HG02642 (cell line): ENCODE measurements around the gene SKA2.
"Not testable (repeated sequence)": the region's sequence is repeated elsewhere in the genome, so short reads cannot be mapped to it uniquely, and the experiment has no call there.

Experiments used
- ATAC-seq: cut with Tn5 transposase; IDR thresholded peaks from one replicate; pipeline ENCODE4 v1.9.1; 2021; ENCODE audit warnings: mild to moderate bottlenecking; ENCODE audit not compliant: unreplicated experiment, poor library complexity

The SKA2 gene, protein sequence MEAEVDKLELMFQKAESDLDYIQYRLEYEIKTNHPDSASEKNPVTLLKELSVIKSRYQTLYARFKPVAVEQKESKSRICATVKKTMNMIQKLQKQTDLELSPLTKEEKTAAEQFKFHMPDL

DNA sequence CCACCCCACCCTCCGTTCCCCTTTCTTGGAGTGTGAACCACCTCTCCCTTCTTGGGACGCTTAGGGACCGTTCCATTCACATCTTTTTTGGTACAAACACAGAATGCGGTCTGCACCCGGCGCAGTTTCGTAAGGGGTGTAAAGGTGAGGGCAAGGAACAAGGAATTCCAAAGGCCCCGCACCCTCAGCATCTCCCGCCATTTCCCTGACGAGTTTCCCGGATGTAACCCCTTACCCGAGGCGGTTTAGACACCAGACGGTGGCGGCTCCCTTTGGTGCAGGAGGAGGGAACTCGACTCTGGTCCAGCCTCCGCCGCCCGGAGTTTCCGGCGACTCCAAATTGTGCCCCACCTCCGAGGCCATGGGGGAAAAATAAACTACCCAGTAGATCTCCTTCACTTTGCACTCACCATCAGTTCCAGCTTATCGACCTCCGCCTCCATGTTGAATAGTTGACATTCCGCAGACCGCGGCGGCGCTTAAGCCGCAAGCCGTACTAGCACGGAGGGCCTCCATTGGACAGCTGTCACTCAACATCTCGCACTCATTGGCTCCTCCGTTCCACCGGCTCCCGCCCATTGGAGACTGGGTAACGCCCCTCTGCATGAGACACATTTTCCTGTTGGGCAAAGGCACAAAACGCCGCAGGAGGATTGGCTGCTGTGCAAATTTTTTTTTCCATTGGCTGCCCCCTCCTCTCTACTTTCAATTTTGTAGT is at the start of gene SKA2:
Gene SKA2 (minus strand): TSS at position 466 of the 718 bp plus-strand sequence. CDS start 23 bp downstream, at position 443.
- peak; percentile 88 for ATAC-seq

DNA sequence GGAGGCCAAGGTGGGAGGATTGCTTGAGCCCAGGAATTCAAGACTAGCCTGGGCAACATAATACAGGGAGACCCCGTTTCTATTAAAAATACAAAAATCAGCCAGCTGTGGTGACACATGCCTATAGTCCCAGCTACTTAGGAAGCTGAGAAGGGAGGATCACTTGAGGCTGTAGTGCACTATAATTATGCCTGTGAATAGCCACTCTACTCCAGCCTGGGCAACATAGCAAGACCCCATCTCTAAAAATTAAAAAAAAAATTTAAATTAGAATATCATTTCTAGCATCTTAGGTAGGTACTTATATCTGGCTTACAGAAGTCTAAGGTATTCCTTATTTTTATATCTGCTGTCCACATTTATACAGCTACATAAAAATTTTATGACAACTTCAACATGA is 47.3 kb upstream of the SKA2 start:
- no peak for ATAC-seq

DNA sequence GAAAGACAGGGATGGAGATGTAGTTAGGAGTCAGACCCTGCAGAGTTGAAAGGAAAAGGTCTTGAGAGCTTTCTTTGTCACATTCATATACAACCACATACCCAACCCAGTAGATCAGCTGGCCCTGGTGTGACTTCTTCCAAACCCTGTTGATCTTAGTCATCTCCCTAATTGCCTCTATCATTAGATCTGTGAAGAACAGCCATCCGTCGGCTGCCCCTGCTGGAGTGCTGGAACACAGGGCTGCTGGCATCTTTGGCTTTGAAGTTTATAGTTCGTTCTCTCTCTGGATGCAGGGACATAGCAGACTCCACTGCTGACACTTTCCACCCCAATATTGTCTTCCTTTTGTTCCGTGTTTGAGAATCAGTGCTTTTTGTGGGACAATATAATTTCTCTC is 44.4 kb upstream of the SKA2 start:
- ATAC-seq, result no peak

DNA sequence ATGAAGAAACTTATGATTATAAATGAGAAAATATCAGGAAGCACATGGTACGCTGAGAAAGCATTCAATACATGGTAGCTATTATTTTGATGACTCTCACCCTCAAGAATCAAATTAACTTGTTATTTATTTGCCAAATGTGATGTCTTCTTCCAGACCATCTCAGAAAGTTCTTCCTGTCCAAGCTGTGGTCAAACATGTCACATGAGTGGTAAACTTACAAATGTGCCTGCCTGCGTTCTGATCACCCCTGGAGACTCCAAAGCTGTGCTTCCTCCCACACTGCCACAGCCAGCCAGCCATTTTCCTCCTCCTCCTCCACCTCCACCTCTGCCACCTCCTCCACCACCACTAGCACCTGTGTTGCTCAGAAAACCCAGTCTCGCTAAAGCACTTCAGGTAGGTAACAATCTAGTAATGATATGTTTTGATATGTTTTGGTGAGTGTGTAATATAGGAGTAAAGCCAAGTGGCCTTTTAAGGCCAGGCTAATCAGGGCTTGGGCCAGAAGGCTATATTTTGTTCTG is 38.4 kb upstream of the SKA2 start:
- no peak for ATAC-seq

DNA sequence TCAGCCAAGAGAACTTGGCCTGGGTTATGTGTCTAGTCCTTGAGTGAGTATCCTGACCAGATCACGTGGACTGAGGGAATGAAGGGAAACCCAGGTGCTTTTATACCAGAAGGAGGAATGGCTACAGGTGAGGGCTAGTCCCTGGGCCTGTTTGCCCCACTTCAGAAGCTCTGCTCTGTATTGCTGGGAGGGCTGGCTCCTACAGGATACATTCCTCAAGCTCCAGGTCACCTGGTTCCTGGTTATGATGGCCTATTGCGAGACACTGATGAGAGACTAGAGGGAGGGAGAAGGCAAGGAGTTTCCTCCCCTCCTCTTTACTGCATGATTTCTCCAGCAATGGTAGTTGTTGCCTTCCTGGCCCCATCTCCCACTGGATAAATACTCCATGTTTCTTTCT is 35.8 kb upstream of the SKA2 start:
- no peak for ATAC-seq

DNA sequence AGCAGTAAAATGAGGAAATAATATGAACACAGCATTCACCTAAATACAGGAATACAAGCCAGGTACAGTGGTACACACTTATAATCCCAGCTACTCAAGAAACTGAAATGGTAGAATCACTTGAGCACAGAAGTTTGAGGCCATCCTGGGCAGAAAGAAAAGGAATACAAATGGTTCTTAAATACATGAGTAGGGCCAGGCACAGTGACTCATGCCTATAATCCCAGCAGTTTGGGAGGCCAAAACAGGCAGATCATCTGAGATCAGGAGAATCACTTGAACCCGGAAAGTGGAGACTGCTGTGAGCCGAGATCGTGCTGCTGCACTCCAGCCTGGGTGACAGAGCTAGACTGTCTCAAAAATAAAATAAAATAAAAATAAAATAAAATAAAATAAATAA is 31.9 kb upstream of the SKA2 start:
- no peak for ATAC-seq

DNA sequence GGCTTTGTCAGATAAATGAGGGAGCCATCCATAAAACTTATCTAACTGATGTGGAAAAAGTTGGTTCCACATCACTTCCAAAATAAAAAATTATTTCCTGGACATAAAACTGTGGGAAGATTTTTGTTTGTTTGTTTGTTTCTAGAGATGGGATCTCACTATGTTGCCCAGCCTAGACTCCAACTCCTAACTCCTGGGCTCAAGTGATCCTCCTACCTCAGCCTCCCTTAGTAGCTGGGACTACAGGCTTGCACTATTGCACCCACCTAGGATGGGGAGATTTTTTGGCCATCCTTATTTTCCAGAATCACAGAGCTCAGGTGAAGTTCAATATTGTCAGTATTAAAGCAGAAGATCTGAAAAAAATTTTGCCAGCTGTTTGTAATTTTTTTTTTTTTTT is 31.0 kb upstream of the SKA2 start:
- no peak for ATAC-seq

DNA sequence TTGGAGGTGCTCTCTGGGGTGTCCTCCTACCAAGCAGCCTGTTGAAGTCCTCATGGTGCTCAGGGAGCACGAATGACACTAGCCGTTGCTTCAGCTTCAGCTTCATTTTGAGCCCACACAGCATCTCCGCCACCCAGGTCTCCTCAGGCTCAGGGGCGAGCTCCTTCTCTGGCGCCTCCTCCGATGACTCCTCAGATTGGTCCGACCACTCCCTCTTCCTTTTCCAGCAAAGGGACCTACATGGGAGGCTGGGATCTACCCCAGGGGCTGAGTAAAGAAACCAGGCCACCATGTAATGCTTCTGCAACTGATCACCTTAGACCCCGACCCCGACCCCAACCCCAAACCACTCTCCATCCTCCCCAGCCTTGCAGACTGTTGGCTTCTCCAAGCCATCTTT is 26.5 kb upstream of the SKA2 start:
- no peak for ATAC-seq

DNA sequence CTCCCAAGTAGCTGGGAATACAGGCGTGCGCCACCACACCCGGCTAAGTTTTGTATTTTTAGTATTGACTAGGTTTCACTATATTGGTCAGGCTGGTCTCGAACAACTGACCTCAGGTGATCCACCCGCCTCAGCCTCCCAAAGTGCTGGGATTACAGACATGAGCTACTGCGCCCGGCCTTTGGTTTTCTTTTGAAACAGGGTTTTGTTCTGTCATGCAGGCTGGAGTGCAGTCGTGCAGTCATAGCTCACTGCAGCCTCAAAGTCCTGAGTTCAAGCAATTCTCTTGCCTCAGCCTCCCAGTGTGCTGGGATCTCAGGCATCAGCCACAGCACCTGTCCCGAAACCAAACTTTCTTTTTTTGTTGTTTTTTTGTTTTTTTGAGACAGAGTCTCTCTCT is 25.6 kb upstream of the SKA2 start:
- no peak for ATAC-seq

DNA sequence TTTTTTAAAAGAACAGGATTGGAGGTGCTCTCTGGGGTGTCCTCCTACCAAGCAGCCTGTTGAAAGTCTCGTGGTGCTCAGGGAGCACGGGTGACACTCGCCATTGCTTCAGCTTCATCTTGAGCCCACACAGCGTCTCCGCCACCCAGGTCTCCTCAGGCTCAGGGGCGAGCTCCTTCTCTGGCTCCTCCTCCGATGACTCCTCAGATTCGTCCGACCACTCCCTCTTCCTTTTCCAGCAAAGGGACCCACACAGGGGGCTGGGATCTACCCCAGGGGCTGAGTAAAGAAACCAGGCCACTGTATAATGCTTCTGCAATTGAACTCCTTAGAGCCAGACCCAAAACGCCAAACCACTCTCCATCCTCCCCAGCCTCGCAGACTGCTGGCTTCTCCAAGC is 24.6 kb upstream of the SKA2 start:
- ATAC-seq, result not testable (repeated sequence)

DNA sequence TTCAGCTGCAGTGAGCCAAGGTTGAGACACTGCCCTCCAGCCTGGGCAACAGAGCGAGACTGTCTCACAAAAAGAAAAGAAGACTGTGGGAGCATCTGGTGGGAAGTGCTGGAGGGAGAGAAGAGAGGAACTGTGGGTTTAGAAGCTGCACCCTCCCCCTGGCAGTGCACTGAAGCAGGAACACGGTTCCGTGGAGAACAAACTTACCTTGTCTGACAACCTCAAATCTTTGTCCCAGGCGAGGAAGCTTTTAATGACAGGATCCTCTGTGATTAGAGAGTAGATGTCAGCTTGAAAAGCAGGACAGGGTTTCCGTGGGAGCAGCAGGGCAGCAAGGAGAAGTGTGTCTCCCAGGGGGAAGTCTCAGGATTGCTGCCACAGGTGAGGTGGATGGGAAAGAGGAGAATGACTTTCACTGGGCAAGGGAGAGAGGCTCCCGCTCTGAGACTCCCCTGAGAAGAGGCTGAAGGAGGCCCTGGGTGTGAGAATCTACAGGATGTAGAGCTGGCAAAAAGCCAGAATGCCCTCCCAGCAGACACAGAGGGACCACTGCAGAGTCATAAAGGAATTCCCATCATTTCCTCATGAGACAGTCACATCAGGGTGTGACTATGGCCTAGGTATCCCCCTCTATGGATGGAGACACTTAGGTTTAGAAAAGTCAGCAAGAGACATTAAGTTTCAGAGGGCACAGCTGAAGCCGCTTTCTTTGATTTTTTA is 23.4 kb upstream of the SKA2 start:
- ATAC-seq, result no peak

DNA sequence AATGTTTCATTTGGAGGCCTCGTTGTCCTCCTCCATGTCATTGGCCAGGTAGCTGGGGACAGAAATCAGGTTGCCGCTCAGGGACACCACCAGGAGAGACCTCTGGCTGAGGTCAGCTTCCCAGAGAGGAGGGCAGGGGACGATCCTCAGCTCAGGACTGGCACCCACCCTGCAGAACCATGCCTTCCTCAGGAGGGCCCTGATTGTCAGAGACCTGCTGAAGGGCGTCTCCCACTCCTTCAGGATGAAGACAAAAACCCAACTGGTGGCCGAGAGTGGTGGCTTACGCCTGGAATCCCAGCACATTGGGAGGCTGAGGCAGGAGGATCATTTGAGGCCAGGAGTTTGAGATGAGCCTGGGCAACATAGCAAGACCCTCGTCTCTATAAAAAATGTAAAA is 20.1 kb upstream of the SKA2 start:
- no peak for ATAC-seq

DNA sequence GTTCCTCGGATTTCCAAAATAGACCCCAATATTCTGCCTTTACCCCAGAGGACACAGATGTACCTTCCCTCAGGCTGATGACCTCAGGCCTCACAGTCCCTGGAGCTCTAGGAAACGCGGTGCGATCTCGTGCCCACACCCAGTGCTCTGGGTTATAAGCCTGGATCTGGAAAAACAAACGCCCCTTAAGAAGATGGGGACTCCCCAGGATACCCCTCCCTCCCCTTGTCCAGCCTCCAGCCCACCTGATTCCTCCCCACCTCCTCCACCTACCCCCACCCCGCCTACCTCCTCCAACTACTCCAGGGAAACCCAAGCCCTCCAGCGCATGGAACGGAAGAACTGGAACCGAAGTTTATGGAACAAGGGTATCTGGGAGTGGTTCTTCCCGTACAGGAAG is 19.7 kb upstream of the SKA2 start:
- no peak for ATAC-seq

DNA sequence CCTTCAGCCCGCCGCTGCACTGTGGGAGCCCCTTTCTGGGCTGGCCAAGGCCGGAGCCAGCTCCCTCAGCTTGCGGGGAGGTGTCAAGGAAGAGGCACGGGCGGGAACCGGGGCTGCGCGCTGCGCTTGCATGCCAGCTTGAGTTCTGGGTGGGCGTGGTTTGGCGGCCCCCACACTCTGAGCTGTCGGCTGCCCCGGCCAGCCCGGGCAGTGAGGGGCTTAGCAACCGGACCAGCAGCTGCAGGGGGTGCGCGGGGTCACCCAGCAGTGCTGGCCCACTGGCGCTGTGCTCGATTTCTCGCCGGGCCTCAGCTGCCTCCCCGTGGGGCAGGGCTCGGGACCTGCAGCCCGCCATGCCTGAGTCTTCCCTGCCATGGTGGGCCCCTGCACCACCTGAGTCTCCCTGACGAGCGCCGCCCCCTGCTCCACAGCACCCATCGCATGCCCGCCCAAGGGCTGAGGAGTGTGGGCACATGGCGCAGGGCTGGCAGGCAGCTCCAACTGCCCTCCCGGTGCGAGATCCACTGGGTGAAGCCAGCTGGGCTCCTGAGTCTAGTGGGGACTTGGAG is 17.5 kb upstream of the SKA2 start:
- no peak for ATAC-seq

DNA sequence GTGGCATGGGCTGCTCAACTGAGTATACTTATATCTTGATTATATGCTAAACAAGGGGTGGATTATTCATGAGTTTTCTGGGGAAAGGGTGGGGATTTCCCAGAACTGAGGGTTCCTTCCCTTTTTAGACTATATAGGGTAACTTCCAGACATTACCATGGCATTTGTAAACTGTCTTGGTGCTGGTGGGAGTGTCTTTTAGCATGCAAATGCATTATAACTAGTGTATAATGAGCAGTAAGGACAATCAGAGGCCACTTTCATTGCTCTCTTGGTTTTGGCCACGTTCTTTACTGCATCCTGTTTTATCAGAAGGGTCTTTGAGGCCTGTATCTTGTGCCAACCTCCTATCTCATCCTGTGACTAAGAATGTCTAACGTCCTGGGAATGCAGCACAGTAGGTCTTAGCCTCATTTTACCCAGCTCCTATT is 12.6 kb upstream of the SKA2 start:
- ATAC-seq, result no peak

DNA sequence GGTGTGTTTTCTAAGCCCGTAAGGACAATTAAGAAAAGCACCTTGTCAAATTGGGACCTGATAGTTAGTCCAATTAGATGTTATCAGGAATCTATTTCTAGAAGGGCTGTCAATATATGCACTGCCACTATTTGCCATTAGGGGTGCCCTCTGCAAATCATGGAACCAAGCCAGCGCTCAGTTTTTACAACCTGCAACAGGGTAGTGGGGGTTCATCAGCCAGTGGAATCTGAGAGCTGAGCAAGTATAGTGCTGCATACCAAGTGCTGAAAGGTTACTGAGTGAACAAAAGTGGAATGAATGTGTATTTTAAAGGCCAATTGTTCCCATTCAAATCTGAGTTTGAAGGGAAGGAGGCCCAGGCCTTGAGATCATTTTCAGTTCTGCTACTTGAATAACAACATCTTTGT is 11.0 kb upstream of the SKA2 start:
- no peak for ATAC-seq

DNA sequence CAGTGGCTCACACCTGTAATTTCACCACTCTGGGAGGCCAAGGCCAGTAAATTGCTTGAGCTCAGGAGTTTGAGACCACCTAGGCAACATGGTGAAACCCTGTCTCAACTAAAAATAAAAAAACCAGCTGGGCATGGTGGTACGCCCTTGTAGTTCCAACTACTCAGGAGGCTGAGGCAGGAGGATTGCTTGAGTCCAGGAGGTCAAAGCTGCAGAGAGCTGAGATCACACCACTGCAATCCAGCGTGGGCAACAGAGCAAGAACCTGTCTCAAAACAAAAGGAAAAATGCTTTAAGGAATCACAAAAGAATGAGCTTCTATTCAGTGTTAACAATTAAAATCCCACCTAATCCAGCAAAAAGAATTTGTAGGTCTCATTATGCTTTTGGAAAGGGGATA is 6.5 kb upstream of the SKA2 start:
- no peak for ATAC-seq

DNA sequence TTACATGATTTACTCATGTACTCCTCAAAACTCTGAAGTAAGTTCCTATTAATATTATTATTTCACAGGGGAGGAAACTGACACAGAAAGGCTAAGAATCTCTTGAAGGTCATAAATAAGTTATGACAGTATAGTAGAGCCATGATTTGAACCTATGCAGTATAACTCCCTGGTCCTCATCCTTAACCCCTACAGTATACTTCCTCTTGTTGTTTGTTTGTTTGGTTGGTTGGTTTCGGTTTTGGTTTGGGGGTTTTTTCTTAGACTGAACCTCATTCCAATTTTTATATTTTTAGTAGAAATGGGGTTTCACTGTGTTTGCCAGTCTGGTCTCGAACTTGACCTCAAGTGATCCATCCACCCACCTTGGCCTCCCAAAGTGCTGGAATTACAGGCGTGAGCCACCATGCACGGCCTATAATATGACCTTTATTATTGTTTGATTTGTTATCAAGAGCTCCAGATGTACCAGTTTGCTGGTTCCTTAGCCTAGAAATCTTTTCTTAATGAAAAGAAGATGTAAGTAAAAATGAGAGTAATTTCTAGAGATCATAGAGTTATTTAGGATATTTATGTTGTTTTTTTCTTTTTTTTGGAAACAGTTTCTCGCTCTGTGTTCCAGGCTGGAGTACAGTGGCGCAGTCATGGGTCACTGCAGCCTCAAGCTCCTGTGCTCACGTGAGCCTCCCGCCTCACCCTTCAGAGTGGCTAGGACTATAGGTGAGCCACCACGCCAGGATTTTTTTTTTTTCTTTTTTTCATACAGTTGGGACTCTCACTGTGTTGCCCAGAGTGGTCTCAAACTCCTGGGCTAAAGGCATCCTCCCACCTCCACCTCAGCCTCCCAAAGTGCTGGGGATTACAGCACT is 5.4 kb upstream of the SKA2 start:
- no peak for ATAC-seq

DNA sequence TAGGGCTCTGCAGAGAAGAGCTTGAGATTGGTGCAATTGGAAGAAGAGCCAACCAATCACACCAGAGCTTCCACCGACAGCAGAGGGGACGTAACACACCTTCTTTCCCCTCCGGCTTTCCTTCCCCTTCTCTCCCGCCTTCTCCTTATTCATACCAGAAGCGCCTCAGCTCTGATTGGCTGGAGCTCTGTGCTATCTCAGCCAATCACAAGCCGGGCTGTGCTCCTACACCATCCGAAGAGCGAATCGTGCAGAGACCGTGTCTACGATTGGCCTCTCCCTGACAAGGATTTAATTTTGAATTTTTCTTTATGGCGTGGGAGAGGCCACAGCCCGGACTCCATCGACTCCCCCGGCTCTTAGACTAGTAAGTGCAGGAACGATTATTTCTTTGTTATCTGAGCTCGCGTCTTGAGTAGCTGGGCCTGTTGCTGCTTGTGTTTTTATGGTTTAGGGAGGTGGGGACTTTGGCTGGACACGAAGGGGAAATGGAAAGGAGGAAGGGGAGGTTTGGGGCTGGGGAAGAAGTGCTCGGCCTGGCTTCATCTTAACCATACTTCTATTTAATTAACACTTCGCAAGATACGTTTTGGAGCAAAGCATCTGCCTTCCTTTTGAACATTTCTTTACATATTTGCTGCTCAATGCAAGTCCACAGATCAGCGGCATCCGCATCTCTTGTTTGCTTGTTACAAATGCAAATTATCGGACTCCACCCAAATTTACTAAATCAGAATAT is 622 bp upstream of the SKA2 start, which contains the start of gene PRR11:
Gene PRR11 (plus strand): TSS at position 308 of the 739 bp plus-strand sequence. CDS start 14,007 bp downstream, outside the sequence.
- peak; percentile 91 for ATAC-seq
